Measurements from ENCODE around the gene PANK4.

Gene PANK4

GRCh38 chr1:2544093-2544874 lies 17.9 kb upstream of the PANK4 start:
- no peak overlapping the region for H3K4me3 ChIP-seq (ENCODE audit: low read depth, low read length)
- ChIA-PET POLR2A (interaction anchor here (1.2 to 1.6 kb wide), 3 partner anchors 9 to 18 kb away, joined by 4 to 6 read pairs (median 4); partner anchors contain the start of gene PANK4), CTCF (interaction anchor here (1.3 to 8.6 kb wide), 4 partner anchors 10 to 349 kb away, joined by 3 to 138 read pairs (median 10); partner anchors contain the start of genes FAAP20 and PEX10)
- TF ChIP-seq CTCF (IDR thresholded peaks at IDR 0.05; ENCODE audit: insufficient read depth, low read length, missing control alignments), result no peak
- no peak for DNase-seq (ENCODE audit: low read depth, low spot score)

GRCh38 chr1:2543543-2544092 lies 17.2 kb upstream of the PANK4 start:
- CTCF ChIA-PET, result interaction anchor here (1.3 to 8.6 kb wide), 4 partner anchors 9 to 348 kb away, joined by 3 to 138 read pairs (median 10); partner anchors contain the start of genes FAAP20 and PEX10
- POLR2A ChIA-PET, result interaction anchor here (1.2 to 1.6 kb wide), 3 partner anchors 9 to 17 kb away, joined by 4 to 6 read pairs (median 4); partner anchors contain the start of gene PANK4
- no peak for DNase-seq (ENCODE audit: low read depth, low spot score)
- peak overlapping the region; percentile 18; the same call in 1 of the 2 replicates for H3K4me3 ChIP-seq (ENCODE audit: low read depth, low read length)
- no peak for TF ChIP-seq CTCF (IDR thresholded peaks at IDR 0.05; ENCODE audit: insufficient read depth, low read length, missing control alignments)

- DNase-seq (ENCODE audit: low read depth, low spot score), result no peak
Measured at GRCh38 chr1:2542246-2542915, 16.0 kb upstream of the PANK4 start.

GRCh38 chr1:2541619-2542245 lies 15.3 kb upstream of the PANK4 start:
- DNase-seq (ENCODE audit: low read depth, low spot score), result no peak
- CTCF ChIA-PET, result interaction anchor here (8.6 kb wide), 1 partner anchor 124 kb away, joined by 138 read pairs; no protein-coding TSS in a partner anchor
- POLR2A ChIA-PET, result interaction anchor here (0.6 kb wide), 1 partner anchor 915 kb away, joined by 3 read pairs; no protein-coding TSS in a partner anchor
- TF ChIP-seq CTCF (IDR thresholded peaks at IDR 0.05; ENCODE audit: insufficient read depth, low read length, missing control alignments), result no peak
- no peak overlapping the region for H3K4me3 ChIP-seq (ENCODE audit: low read depth, low read length)

More at GRCh38 chr1:2542246-2542915, 16.0 kb upstream of the PANK4 start:
- H3K4me3 ChIP-seq (ENCODE audit: low read depth, low read length), result no peak overlapping the region
- ChIA-PET CTCF (interaction anchor here (2.5 to 8.6 kb wide), 2 partner anchors 8 to 124 kb away, joined by 15 to 138 read pairs; no protein-coding TSS in a partner anchor), POLR2A (no interaction called here)
- TF ChIP-seq CTCF (IDR thresholded peaks at IDR 0.05; ENCODE audit: insufficient read depth, low read length, missing control alignments), result no peak

GRCh38 chr1:2540816-2541492 lies 14.6 kb upstream of the PANK4 start:
- H3K4me3 ChIP-seq (ENCODE audit: low read depth, low read length), result no peak overlapping the region
- no peak for TF ChIP-seq CTCF (IDR thresholded peaks at IDR 0.05; ENCODE audit: insufficient read depth, low read length, missing control alignments)
- CTCF ChIA-PET, result interaction anchor here (1.2 to 1.3 kb wide), 2 partner anchors 8 to 125 kb away, joined by 3 read pairs; no protein-coding TSS in a partner anchor
- POLR2A ChIA-PET, result interaction anchor here (0.6 kb wide), 1 partner anchor 916 kb away, joined by 3 read pairs; no protein-coding TSS in a partner anchor
- DNase-seq (ENCODE audit: low read depth, low spot score), result no peak
